CD14-positive monocyte (primary cell): Measurements from ENCODE around the gene ACACA. TPM values are rescaled to one million over a fixed set of nuclear protein-coding genes. Genes with fewer than 3 reads are reported as not detected.

Source experiments
- DNase-seq, 3 donors: peaks; one replicate each; pipeline ENCODE4 v3.0.0-alpha.2; 2011 to 2022
- H2AFZ ChIP-seq: 2 replicates; pipeline ENCODE4 v1.6.0; 2012; ENCODE audit warnings: mild to moderate bottlenecking, low read depth, low read length, inconsistent platforms; ENCODE audit not compliant: insufficient read depth, poor library complexity, severe bottlenecking
- H3K27ac ChIP-seq, 2 donors: 1 replicate in 1 of 2; 2 replicates in 1 of 2; pipeline ENCODE4 v1.5.1; 2012 to 2013; ENCODE audit warnings: low read length in 2 of 2, control low read depth in 1 of 2, inconsistent platforms in 1 of 2, low read depth in 1 of 2, mild to moderate bottlenecking in 1 of 2
- H3K27me3 ChIP-seq, 2 donors: one replicate each; pipeline versions ENCODE4 v1.6.0 to v1.6.1; 2011 to 2013; ENCODE audit warnings: low read length in 2 of 2; ENCODE audit not compliant: control insufficient read depth in 2 of 2, insufficient read depth in 2 of 2
- H3K36me3 ChIP-seq, 2 donors: replicated peaks in 1 of 2; 1 replicate in 1 of 2; 2 replicates in 1 of 2; pipeline versions ENCODE4 v1.5.1 to v1.6.1; 2012 to 2013; ENCODE audit warnings: low read length in 2 of 2, control low read depth in 1 of 2, inconsistent platforms in 1 of 2, mild to moderate bottlenecking in 1 of 2; ENCODE audit not compliant: insufficient read depth in 2 of 2, control insufficient read depth in 1 of 2
- H3K4me1 ChIP-seq, 2 donors: 1 replicate in 1 of 2; 2 replicates in 1 of 2; pipeline versions ENCODE4 v1.5.1 to v1.6.1; 2012 to 2013; ENCODE audit warnings: low read length in 2 of 2, control low read depth in 1 of 2, inconsistent platforms in 1 of 2, mild to moderate bottlenecking in 1 of 2, moderate library complexity in 1 of 2; ENCODE audit not compliant: insufficient read depth in 2 of 2, control insufficient read depth in 1 of 2
- H3K4me2 ChIP-seq: replicated peaks from 2 replicates; pipeline ENCODE3; 2012; ENCODE audit warnings: low read length, moderate library complexity, mild to moderate bottlenecking; ENCODE audit not compliant: poor library complexity, severe bottlenecking; ENCODE audit errors: extremely low read depth
- H3K4me3 ChIP-seq, 3 experiments: fragments of 200-600 bp in 1 of 3; sonication (generic) in 1 of 3; replicated peaks in 1 of 3; 1 replicate in 2 of 3; 2 replicates in 1 of 3; pipeline ENCODE4 v1.5.1; 2011 to 2013; ENCODE audit warnings: low read length in 3 of 3, mild to moderate bottlenecking in 3 of 3, control low read depth in 2 of 3, low read depth in 2 of 3, inconsistent platforms in 1 of 3, moderate library complexity in 1 of 3
- H3K79me2 ChIP-seq: 2 replicates; pipeline ENCODE4 v1.6.0; 2012; ENCODE audit warnings: mild to moderate bottlenecking, control low read depth, inconsistent platforms, low read length, moderate library complexity; ENCODE audit not compliant: insufficient read depth
- H3K9ac ChIP-seq: 2 replicates; pipeline ENCODE4 v1.6.0; 2017; ENCODE audit warnings: low read length, mild to moderate bottlenecking; ENCODE audit not compliant: insufficient read depth, poor library complexity, severe bottlenecking
- H3K9me3 ChIP-seq, 2 donors: replicated peaks in 1 of 2; 1 replicate in 1 of 2; 2 replicates in 1 of 2; pipeline versions ENCODE4 v1.5.1 to v1.6.1; 2012 to 2013; ENCODE audit warnings: low read length in 2 of 2, control low read depth in 1 of 2; ENCODE audit not compliant: control insufficient read depth in 1 of 2, insufficient read depth in 1 of 2
- H4K20me1 ChIP-seq: 2 replicates; pipeline ENCODE4 v1.6.0; 2012; ENCODE audit warnings: mild to moderate bottlenecking, low read length, control low read depth, moderate library complexity; ENCODE audit not compliant: insufficient read depth
- H3K27ac Mint-ChIP-seq, 7 donors: one replicate each; pipeline ENCODE4 v1.8.0; 2020; ENCODE audit warnings: mild to moderate bottlenecking in 7 of 7, mixed read lengths in 7 of 7, moderate library complexity in 6 of 7, inconsistent platforms in 2 of 7
- H3K27me3 Mint-ChIP-seq, 3 donors: one replicate each; pipeline ENCODE4 v1.8.0; 2021 to 2022; ENCODE audit warnings: low read depth in 3 of 3, mild to moderate bottlenecking in 3 of 3, mixed read lengths in 3 of 3, moderate library complexity in 3 of 3, inconsistent platforms in 1 of 3
- H3K36me3 Mint-ChIP-seq, 2 donors: one replicate each; pipeline ENCODE4 v1.8.0; 2020; ENCODE audit warnings: mixed read lengths in 2 of 2, inconsistent platforms in 1 of 2, mild to moderate bottlenecking in 1 of 2
- H3K4me1 Mint-ChIP-seq: one replicate; pipeline ENCODE4 v1.8.0; 2020; ENCODE audit warnings: mild to moderate bottlenecking, mixed read lengths
- H3K4me3 Mint-ChIP-seq, 2 donors: one replicate each; pipeline ENCODE4 v1.8.0; 2020; ENCODE audit warnings: mild to moderate bottlenecking in 2 of 2, mixed read lengths in 2 of 2, moderate library complexity in 1 of 2
- H3K9me3 Mint-ChIP-seq, 7 donors: one replicate each; pipeline ENCODE4 v1.8.0; 2020 to 2022; ENCODE audit warnings: mixed read lengths in 7 of 7, mild to moderate bottlenecking in 6 of 7, moderate library complexity in 6 of 7, inconsistent platforms in 2 of 7
- WGBS: methylation state at CpG from one replicate; pipeline ENCODE4 v1.1.5; 2013; ENCODE audit warnings: missing lambda C conversion rate; ENCODE audit not compliant: insufficient coverage; 5-methylcytosine and 5-hydroxymethylcytosine counted together
- intact Hi-C, 2 donors: fragments of 100-400 bp; cut with micrococcal nuclease; formaldehyde crosslinking; loops; one replicate each; pipeline versions ENCODE4 v1.15.0 to v1.15.1; 2023
- polyA plus RNA-seq, 3 donors: library from polyadenylated mRNA; depleted of rRNA in 1 of 3; unstranded in 2 of 3; stranded (reverse) in 1 of 3; fragments of 300-500 nt in 2 of 3; fragments of >200 nt in 1 of 3; fragmentation: Illumina TruSeq in 2 of 3; gene quantifications; 1 replicate in 2 of 3; 2 replicates in 1 of 3; pipeline ENCODE4 v1.2.3, GENCODE V29; 2012 to 2021
- TF ChIP-seq, protein P1 (sequence below): fragments of 200-600 bp; IDR thresholded peaks from one replicate; pipeline ENCODE4 v1.8.0; 2022; ENCODE audit warnings: antibody characterized with exemption, mild to moderate bottlenecking

The ACACA gene
- polyA plus RNA-seq, 3 donors = 3.5 to 4.6 (median 3.8) TPM

DNA sequence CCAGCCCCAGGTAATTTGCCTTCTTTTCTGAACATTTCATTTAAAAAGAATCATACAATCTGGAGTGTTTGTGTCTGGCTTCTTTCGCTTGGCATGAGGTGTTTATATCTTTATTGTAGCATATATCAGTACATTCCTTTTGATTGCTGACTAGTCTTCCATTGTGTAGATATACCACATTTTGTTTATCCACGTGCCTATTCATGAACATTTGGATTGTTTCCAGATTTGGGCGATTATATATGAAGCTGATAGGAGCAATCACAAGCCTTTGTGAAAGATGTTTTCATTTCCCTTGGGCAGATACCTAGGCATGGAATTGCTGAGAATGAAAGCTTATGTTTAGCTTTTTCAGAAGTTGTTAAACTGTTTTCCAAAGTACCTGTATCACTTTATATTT lies 337.5 kb downstream of the ACACA start:
- no peak for DNase-seq

GRCh38 chr17:37068266-37068665 lies 338.4 kb downstream of the ACACA start:
- Histone ChIP-seq H3K4me2 (no peak overlapping the region), H3K79me2 (no peaks in the 10 kb centered on the region), H3K27ac (no peak overlapping the region), H3K9ac (no peak overlapping the region), H3K4me3 (no peak overlapping the region), H4K20me1 (no peaks in the 10 kb centered on the region), H2AFZ (no peak overlapping the region), H3K36me3 (no peaks in the 10 kb centered on the region), H3K9me3 (no peaks in the 10 kb centered on the region), H3K27me3 (peaks cover 0 to 14% of the 10 kb centered on the region in 2 donors), H3K4me1 (no peaks in the 10 kb centered on the region)
- WGBS = 86% methylated on average over 5 of the region's 10 CpGs
- Mint-ChIP-seq H3K9me3 (peaks cover 0 to 2% (median 0%) of the 10 kb centered on the region in 7 donors), H3K4me1 (peaks cover 3% of the 10 kb centered on the region), H3K27me3 (peaks cover 16 to 38% (median 23%) of the 10 kb centered on the region in 3 donors), H3K36me3 (no peaks in the 10 kb centered on the region), H3K4me3 (no peak overlapping the region), H3K27ac (no peak overlapping the region)
- DNase-seq = no peak
- TF ChIP-seq, protein P1, sequence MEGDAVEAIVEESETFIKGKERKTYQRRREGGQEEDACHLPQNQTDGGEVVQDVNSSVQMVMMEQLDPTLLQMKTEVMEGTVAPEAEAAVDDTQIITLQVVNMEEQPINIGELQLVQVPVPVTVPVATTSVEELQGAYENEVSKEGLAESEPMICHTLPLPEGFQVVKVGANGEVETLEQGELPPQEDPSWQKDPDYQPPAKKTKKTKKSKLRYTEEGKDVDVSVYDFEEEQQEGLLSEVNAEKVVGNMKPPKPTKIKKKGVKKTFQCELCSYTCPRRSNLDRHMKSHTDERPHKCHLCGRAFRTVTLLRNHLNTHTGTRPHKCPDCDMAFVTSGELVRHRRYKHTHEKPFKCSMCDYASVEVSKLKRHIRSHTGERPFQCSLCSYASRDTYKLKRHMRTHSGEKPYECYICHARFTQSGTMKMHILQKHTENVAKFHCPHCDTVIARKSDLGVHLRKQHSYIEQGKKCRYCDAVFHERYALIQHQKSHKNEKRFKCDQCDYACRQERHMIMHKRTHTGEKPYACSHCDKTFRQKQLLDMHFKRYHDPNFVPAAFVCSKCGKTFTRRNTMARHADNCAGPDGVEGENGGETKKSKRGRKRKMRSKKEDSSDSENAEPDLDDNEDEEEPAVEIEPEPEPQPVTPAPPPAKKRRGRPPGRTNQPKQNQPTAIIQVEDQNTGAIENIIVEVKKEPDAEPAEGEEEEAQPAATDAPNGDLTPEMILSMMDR = no peak
- intact Hi-C loops = no loop called here

More for the DNA sequence above, 337.5 kb downstream of the ACACA start:
- Mint-ChIP-seq H3K27ac (no peak overlapping the region), H3K9me3 (peaks cover 0 to 2% (median 0%) of the 10 kb centered on the region in 7 donors), H3K4me3 (no peak overlapping the region), H3K4me1 (peaks cover 3% of the 10 kb centered on the region), H3K27me3 (peaks cover 15 to 38% (median 23%) of the 10 kb centered on the region in 3 donors), H3K36me3 (no peaks in the 10 kb centered on the region)
- no peaks in the 10 kb centered on the region for H3K79me2 ChIP-seq
- no peak overlapping the region for H3K4me2 ChIP-seq
- H3K4me1 ChIP-seq = no peaks in the 10 kb centered on the region
- no peaks in the 10 kb centered on the region for H3K36me3 ChIP-seq
- intact Hi-C loops = no loop called here
- H4K20me1 ChIP-seq = no peaks in the 10 kb centered on the region
- H3K27me3 ChIP-seq = peaks cover 0 to 14% of the 10 kb centered on the region in 2 donors
- H3K4me3 ChIP-seq = no peak overlapping the region
- TF ChIP-seq, protein P1 = no peak
- H3K27ac ChIP-seq = no peak overlapping the region
- H2AFZ ChIP-seq = peak overlapping the region; percentile 3
- no peak overlapping the region for H3K9ac ChIP-seq
- 100% methylated on average over 2 of the region's 3 CpGs for WGBS
- H3K9me3 ChIP-seq = no peaks in the 10 kb centered on the region
